ENCODE data around the gene DYNLL2.

DNA sequence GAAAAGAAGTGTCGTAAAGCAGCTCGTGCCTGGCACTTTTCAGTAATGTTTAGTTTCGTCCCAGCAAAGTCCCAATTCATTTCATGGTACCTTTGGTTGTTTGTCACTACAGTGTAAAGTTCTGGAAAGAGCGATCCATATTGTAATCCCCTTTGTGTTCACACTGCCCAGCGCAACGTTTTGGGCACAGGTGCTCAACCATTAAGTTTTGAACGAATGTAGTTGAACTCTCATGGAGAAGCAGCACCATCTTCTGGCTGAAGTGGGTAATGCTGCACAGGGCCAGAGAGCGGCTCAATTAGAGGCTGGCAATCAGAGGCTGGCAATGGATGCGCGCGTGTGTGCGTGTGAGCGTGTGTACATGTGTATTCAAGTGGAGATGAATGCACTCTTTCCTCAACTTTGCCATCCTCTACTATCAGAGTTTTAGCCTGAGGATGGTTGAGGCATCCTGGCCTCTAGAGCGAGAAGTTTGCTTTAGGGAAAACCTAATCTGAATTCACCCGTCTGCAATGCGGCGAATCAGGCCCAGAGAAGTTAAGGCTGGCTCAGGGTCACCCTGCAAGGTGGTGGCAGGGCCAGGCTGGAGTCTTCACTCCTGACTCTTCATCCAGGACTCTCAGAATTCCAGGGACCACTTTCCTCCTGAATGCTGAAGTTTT is 29.9 kb downstream of the DYNLL2 start:
- TF ChIP-seq CTCF (conservative IDR thresholded peaks at IDR 0.05 in 1 of 2, IDR thresholded peaks at IDR 0.05 in 1 of 2; ENCODE audit: extremely low read depth in 1 of 2, insufficient read depth in 1 of 2, low read depth in 1 of 2, low read length in 2 of 2) (peak; percentile 95 to 98), EZH2 (IDR thresholded peaks at IDR 0.05; ENCODE audit: borderline replicate concordance, low read length) (no peak)

Measured in mammary epithelial cell (primary cell).